Urinary bladder (tissue), 4 donors: ENCODE results near the gene PCDHGA1. TPM values are rescaled to one million over a fixed set of nuclear protein-coding genes. Genes with fewer than 3 reads are reported as not detected.
A peak's percentile ranks its signal among the peaks of the same experiment; 100 is the strongest.
"Not testable (repeated sequence)": the region's sequence is repeated elsewhere in the genome, so short reads cannot be mapped to it uniquely, and the experiment has no call there.

Experiments used
- DNase-seq: peaks from one replicate; pipeline ENCODE4 v3.0.0-alpha.2; 2015; ENCODE audit errors: extremely low spot score
- H3K27ac ChIP-seq: one replicate; pipeline ENCODE4 v1.5.1; 2013; ENCODE audit warnings: low read depth, mild to moderate bottlenecking, moderate library complexity
- H3K36me3 ChIP-seq: one replicate; pipeline ENCODE4 v1.6.1; 2013; ENCODE audit warnings: mild to moderate bottlenecking, moderate library complexity; ENCODE audit not compliant: insufficient read depth
- H3K4me1 ChIP-seq: one replicate; pipeline ENCODE4 v1.6.1; 2013; ENCODE audit warnings: mild to moderate bottlenecking, moderate library complexity; ENCODE audit not compliant: insufficient read depth
- H3K4me3 ChIP-seq: one replicate; pipeline ENCODE4 v1.5.1; 2013; ENCODE audit warnings: low read depth, low read length
- WGBS: extraction: QIAGEN DNeasy Blood & Tissue Kit; methylation state at CpG from one replicate; pipeline ENCODE4 v1.1.7; 2013; 5-methylcytosine and 5-hydroxymethylcytosine counted together
- polyA plus RNA-seq: library from polyadenylated mRNA; stranded (reverse); fragments of 200-250 nt; gene quantifications from one replicate; pipeline ENCODE4 v1.2.3, GENCODE V29; 2013
- total RNA-seq: library from RNA; depleted of rRNA; stranded (reverse); fragments of >200 nt; gene quantifications from one replicate; pipeline ENCODE4 v1.2.3, GENCODE V29; 2014
- donor health status: healthy with polysubstance abuse.
- donor health status: healthy.

PCDHGA1 gene
- total and polyA plus RNA-seq, 2 donors = 1.2 TPM

DNA sequence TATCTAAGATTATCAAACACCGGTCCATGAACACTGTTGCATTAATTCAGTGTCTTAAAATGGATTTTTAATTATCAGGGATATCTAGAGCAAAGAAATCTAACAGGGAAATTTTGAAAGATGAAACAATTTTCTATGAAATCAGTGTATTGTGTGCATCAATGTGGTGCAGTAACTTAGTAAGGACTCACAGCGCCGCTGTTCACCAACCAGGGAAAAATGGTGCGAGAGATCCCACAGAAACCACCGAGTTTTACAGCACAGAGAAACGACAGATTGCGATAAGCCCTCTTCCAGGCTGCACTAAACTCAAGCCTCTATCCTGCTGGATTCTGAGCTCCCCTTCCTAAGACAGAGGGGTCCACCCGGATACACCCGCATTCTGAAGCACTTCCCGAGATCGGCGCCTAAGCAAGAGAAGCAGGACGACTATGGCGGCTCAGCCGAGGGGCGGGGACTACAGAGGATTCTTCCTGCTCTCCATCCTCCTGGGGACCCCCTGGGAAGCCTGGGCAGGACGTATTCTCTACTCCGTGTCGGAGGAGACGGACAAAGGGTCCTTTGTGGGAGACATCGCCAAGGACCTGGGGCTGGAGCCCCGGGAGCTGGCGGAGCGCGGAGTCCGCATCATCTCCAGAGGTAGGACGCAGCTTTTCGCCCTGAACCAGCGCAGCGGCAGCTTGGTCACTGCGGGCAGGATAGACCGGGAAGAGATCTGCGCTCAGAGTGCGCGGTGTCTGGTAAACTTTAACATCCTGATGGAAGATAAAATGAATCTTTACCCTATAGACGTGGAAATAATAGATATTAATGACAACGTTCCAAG, 52.4 kb downstream of the PCDHGA1 start, which contains the start of gene PCDHGA7:
Gene PCDHGA7, plus strand, starts transcription at position 274 of the 826 bp plus-strand sequence. Its CDS starts 158 bp downstream, at position 432.
- WGBS = 13% methylated on average over 37 of the region's 37 CpGs
- Histone ChIP-seq H3K27ac (no peak within 1 kb of the TSS), H3K36me3 (peaks cover 1% of the 10 kb centered on the region), H3K4me1 (no peaks in the 10 kb centered on the region), H3K4me3 (no peak within 1 kb of the TSS)
- no peak for DNase-seq

DNA sequence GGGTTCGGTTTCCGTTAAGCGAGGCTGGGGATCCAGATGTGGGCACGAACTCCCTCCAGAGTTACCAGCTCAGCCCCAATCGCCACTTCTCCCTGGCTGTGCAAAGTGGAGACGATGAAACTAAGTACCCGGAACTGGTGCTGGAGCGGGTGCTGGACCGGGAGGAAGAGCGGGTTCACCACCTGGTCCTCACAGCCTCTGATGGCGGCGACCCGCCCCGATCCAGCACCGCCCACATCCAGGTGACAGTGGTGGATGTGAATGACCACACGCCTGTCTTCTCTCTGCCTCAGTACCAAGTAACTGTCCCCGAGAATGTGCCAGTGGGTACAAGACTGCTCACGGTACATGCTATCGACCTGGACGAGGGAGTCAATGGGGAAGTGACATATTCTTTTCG, 53.0 kb downstream of the PCDHGA1 start:
- no peaks in the 10 kb centered on the region for H3K4me1 ChIP-seq
- no peak overlapping the region for H3K4me3 ChIP-seq
- 39% methylated on average over 21 of the region's 21 CpGs for WGBS
- H3K27ac ChIP-seq = no peak overlapping the region
- no peak for DNase-seq
- no peaks in the 10 kb centered on the region for H3K36me3 ChIP-seq

DNA sequence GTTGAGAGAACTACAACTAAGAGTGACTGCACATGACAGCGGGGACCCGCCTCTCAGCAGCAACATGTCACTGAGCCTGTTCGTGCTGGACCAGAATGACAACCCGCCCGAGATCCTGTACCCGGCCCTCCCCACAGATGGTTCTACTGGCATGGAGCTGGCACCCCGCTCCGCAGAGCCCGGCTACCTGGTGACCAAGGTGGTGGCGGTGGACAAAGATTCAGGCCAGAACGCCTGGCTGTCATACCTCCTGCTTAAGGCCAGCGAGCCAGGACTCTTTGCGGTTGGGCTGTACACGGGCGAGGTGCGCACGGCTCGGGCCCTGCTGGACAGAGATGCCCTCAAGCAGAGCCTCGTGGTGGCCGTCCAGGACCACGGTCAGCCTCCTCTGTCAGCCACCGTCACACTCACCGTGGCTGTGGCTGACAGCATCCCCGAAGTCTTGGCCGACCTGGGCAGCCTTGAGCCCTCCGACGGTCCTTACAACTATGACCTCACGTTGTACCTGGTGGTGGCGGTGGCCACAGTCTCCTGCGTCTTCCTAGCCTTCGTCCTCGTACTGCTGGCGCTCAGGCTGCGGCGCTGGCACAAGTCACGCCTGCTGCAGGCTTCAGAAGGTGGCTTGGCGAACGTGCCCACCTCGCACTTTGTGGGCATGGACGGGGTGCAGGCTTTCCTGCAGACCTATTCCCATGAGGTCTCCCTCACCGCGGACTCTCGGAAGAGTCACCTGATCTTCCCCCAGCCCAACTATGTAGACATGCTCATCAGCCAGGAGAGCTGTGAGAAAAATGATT, 54.4 kb downstream of the PCDHGA1 start:
- DNase-seq = no peak
- H3K4me1 ChIP-seq = no peaks in the 10 kb centered on the region
- H3K36me3 ChIP-seq = no peaks in the 10 kb centered on the region
- H3K4me3 ChIP-seq = no peak overlapping the region
- H3K27ac ChIP-seq = no peak overlapping the region
- WGBS = 50% methylated on average over 43 of the region's 43 CpGs

DNA sequence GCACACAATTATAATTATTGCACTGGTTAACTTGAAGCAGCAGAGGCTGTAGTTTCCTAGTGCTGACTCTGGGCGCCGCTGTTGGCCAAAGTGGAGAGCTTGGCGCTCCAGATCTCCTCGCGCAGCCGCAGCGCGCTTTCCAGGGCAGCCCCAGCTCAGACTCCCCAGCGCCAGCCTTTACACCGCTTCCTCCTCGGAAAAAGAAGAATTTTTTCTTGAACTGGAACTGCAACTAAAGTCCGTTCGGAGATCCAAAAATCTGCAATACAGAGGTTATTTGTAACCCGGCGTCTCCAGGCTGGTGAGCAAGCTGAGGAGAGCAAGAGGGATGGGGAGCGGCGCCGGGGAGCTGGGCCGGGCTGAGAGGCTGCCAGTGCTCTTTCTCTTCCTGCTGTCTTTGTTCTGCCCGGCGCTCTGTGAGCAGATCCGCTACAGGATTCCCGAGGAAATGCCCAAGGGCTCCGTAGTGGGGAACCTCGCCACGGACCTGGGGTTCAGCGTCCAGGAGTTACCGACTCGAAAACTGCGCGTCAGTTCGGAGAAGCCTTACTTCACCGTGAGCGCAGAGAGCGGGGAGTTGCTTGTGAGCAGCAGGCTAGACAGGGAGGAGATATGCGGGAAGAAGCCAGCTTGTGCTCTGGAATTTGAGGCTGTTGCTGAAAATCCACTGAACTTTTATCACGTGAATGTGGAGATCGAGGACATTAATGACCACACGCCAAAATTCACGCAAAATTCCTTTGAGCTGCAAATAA, 57.4 kb downstream of the PCDHGA1 start, which contains the start of gene PCDHGB4:
Gene PCDHGB4, plus strand, starts transcription at position 142 of the 755 bp plus-strand sequence. Its CDS starts 187 bp downstream, at position 329.
- H3K36me3 ChIP-seq, H3K27ac ChIP-seq, H3K4me1 ChIP-seq, DNase-seq: not testable (repeated sequence)
- WGBS = 9% methylated on average over 19 of the region's 40 CpGs
- H3K4me3 ChIP-seq = peak within 1 kb of the TSS; percentile 23

DNA sequence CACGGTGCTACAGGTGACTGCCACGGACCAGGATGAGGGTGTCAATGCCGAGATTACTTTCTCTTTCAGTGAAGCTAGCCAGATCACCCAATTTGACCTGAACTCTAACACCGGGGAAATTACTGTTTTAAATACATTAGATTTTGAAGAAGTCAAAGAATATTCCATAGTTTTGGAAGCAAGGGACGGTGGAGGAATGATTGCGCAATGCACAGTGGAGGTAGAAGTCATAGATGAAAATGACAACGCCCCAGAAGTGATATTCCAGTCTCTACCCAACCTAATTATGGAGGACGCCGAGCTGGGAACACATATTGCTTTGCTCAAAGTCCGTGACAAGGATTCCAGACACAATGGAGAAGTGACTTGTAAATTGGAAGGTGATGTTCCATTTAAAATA, 58.3 kb downstream of the PCDHGA1 start:
- no peak for DNase-seq
- Histone ChIP-seq H3K4me3 (no peak overlapping the region), H3K27ac (no peak overlapping the region), H3K4me1 (no peaks in the 10 kb centered on the region), H3K36me3 (no peaks in the 10 kb centered on the region)
- WGBS = 46% methylated on average over 10 of the region's 10 CpGs

DNA sequence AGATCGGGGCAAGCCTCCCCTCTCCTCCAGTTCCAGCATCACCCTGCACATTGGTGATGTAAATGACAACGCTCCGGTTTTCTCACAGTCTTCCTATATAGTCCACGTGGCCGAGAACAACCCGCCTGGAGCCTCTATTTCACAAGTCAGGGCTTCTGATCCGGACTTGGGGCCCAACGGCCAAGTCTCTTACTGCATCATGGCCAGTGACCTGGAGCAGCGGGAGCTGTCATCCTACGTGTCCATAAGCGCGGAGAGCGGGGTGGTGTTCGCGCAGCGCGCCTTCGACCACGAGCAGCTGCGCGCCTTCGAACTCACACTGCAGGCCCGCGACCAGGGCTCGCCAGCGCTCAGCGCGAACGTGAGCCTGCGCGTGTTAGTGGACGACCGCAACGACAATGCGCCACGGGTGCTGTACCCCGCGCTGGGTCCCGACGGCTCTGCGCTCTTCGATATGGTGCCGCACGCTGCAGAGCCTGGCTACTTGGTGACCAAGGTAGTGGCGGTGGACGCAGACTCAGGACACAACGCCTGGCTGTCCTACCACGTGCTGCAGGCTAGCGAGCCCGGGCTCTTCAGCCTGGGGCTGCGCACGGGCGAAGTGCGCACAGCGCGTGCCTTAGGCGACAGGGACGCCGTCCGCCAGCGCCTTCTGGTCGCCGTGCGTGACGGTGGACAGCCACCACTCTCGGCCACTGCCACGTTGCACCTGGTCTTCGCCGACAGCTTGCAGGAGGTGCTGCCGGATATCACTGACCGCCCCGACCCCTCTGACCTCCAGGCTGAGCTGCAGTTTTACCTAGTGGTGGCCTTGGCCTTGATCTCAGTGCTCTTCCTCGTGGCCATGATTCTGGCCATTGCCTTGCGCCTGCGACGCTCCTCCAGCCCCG, 59.1 kb downstream of the PCDHGA1 start:
- 33% methylated on average over 77 of the region's 77 CpGs for WGBS
- no peak overlapping the region for H3K4me3 ChIP-seq
- DNase-seq = no peak

DNA sequence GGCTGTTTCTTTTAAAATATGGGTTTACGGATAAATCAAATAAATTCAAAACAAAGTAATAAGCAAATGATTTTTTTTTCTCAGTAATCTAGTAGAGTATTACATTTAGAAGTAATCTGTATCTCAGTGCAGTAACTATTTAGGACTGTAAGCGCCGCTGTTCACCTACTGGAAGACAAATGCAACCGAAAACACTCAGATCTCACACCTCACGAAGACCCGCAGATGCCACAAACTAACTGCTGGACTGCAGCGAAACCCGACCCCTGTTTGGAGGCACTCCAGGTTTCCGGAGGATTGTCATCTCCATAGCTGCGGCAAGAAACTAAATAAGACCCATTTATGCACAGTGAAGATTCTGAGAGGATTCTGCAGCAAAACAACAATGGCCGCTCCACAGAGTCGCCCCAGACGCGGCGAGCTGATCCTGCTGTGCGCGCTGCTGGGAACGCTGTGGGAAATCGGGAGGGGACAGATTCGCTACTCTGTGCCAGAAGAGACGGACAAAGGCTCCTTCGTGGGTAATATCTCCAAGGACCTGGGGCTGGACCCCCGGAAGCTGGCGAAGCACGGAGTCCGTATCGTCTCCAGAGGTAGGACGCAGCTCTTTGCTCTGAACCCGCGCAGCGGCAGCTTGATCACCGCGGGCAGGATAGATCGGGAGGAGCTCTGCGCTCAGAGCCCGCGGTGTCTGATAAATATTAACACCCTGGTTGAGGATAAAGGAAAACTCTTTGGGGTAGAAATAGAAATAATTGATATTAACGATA, 62.3 kb downstream of the PCDHGA1 start, which contains the start of gene PCDHGA8:
Gene PCDHGA8, plus strand, starts transcription at position 205 of the 770 bp plus-strand sequence. Its CDS starts 181 bp downstream, at position 386.
- H3K27ac ChIP-seq = no peak within 1 kb of the TSS
- 25% methylated on average over 38 of the region's 38 CpGs for WGBS
- no peaks in the 10 kb centered on the region for H3K4me1 ChIP-seq
- H3K4me3 ChIP-seq = no peak within 1 kb of the TSS
- no peaks in the 10 kb centered on the region for H3K36me3 ChIP-seq
- no peak for DNase-seq

More for the DNA sequence above, 59.1 kb downstream of the PCDHGA1 start:
- H3K4me1 ChIP-seq = no peaks in the 10 kb centered on the region
- no peaks in the 10 kb centered on the region for H3K36me3 ChIP-seq
- no peak overlapping the region for H3K27ac ChIP-seq

DNA sequence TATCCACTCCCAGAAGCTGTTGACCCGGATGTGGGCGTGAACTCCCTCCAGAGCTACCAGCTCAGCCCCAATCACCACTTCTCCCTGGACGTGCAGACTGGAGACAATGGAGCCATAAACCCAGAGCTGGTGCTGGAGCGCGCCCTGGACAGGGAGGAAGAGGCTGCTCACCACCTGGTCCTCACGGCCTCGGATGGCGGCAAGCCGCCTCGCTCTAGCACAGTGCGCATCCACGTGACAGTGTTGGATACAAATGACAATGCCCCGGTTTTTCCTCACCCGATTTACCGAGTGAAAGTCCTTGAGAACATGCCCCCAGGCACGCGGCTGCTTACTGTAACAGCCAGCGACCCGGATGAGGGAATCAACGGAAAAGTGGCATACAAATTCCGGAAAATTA, 63.0 kb downstream of the PCDHGA1 start:
- Histone ChIP-seq H3K4me1 (no peaks in the 10 kb centered on the region), H3K4me3 (no peak overlapping the region), H3K36me3 (no peaks in the 10 kb centered on the region), H3K27ac (no peak overlapping the region)
- no peak for DNase-seq
- 32% methylated on average over 21 of the region's 21 CpGs for WGBS

DNA sequence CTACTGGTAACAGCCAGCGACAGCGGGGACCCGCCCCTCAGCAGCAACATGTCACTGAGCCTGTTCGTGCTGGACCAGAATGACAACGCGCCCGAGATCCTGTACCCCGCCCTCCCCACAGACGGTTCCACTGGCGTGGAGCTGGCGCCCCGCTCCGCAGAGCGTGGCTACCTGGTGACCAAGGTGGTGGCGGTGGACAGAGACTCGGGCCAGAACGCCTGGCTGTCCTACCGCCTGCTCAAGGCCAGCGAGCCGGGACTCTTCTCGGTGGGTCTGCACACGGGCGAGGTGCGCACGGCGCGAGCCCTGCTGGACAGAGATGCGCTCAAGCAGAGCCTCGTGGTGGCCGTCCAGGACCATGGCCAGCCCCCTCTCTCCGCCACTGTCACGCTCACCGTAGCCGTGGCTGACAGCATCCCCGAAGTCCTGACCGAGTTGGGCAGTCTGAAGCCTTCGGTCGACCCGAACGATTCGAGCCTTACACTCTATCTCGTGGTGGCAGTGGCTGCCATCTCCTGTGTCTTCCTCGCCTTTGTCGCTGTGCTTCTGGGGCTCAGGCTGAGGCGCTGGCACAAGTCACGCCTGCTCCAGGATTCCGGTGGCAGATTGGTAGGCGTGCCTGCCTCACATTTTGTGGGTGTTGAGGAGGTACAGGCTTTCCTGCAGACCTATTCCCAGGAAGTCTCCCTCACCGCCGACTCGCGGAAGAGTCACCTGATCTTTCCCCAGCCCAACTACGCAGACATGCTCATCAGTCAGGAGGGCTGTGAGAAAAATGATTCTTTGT, 64.3 kb downstream of the PCDHGA1 start:
- 37% methylated on average over 43 of the region's 53 CpGs for WGBS
- H3K4me3 ChIP-seq, H3K27ac ChIP-seq, H3K4me1 ChIP-seq, H3K36me3 ChIP-seq, DNase-seq: not testable (repeated sequence)

DNA sequence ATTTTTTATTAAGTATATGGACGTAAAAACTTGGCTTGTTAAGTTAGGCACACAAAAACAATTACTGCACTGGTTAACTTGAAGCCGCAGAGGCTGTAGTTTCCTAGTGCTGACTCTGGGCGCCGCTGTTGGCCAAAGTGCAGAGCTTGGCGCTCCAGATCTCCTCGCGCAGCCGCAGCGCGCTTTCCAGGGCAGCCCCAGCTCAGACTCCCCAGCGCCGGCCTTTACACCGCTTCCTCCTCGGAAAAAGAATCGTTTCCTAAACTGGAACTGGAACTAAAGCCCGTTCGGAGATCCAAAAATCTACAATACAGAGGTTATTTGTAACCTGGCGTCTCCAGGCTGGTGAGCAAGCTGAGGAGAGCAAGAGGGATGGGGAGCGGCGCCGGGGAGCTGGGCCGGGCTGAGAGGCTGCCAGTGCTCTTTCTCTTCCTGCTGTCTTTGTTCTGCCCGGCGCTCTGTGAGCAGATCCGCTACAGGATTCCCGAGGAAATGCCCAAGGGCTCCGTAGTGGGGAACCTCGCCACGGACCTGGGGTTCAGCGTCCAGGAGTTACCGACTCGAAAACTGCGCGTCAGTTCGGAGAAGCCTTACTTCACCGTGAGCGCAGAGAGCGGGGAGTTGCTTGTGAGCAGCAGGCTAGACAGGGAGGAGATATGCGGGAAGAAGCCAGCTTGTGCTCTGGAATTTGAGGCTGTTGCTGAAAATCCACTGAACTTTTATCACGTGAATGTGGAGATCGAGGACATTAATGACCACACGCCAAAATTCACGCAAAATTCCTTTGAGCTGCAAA, 67.6 kb downstream of the PCDHGA1 start, which contains the start of gene PCDHGB5:
Gene PCDHGB5, plus strand, starts transcription at position 192 of the 796 bp plus-strand sequence. Its CDS starts 181 bp downstream, at position 373.
- WGBS = 7% methylated on average over 25 of the region's 43 CpGs
- not testable (repeated sequence) for H3K27ac ChIP-seq, H3K36me3 ChIP-seq, H3K4me1 ChIP-seq, DNase-seq
- H3K4me3 ChIP-seq = peak within 1 kb of the TSS; percentile 6

DNA sequence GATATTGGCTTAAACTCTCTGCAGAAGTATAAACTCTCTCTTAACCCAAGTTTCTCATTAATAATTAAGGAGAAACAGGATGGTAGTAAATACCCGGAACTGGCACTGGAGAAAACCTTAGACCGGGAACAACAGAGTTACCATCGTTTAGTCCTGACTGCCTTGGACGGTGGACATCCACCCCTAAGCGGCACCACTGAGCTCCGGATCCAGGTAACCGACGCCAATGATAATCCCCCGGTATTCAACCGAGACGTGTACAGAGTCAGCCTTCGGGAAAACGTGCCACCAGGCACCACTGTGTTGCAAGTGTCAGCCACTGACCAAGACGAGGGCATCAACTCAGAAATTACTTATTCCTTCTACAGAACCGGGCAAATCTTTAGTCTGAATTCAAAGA, 68.3 kb downstream of the PCDHGA1 start:
- Histone ChIP-seq H3K36me3 (no peaks in the 10 kb centered on the region), H3K4me1 (no peaks in the 10 kb centered on the region), H3K4me3 (peak overlapping the region; percentile 6), H3K27ac (no peak overlapping the region)
- no peak for DNase-seq
- WGBS = 27% methylated on average over 15 of the region's 15 CpGs
